ENCODE results near the gene ORC5.

- TF ChIP-seq, protein P1, sequence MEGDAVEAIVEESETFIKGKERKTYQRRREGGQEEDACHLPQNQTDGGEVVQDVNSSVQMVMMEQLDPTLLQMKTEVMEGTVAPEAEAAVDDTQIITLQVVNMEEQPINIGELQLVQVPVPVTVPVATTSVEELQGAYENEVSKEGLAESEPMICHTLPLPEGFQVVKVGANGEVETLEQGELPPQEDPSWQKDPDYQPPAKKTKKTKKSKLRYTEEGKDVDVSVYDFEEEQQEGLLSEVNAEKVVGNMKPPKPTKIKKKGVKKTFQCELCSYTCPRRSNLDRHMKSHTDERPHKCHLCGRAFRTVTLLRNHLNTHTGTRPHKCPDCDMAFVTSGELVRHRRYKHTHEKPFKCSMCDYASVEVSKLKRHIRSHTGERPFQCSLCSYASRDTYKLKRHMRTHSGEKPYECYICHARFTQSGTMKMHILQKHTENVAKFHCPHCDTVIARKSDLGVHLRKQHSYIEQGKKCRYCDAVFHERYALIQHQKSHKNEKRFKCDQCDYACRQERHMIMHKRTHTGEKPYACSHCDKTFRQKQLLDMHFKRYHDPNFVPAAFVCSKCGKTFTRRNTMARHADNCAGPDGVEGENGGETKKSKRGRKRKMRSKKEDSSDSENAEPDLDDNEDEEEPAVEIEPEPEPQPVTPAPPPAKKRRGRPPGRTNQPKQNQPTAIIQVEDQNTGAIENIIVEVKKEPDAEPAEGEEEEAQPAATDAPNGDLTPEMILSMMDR (optimal IDR thresholded peaks at IDR 0.05 in 1 of 3, IDR thresholded peaks at IDR 0.05 in 1 of 3, conservative IDR thresholded peaks at IDR 0.05 in 1 of 3; ENCODE audit: extremely low read depth in 1 of 3, insufficient read depth in 2 of 3, low read length in 3 of 3) = no peak
- no peak for TF ChIP-seq EZH2 (IDR thresholded peaks at IDR 0.05; ENCODE audit: low read length)
These were observed 114.7 kb downstream of the ORC5 start for GRCh38 chr7:104093127-104093526.

Measured in keratinocyte (primary cell).